Measurements from ENCODE around the gene LRRFIP1.

Gene LRRFIP1

GRCh38 chr2:237636578-237636977 lies 9.2 kb downstream of the LRRFIP1 start:
- no peak for TF ChIP-seq CTCF (IDR thresholded peaks at IDR 0.05)
- Mint-ChIP-seq H3K9me3 (peaks cover 38% of the 10 kb centered on the region), H3K4me1 (peaks cover 6% of the 10 kb centered on the region), H3K27ac (no peak overlapping the region), H3K27me3 (ENCODE audit: low read depth, poor library complexity) (no peaks in the 10 kb centered on the region), H3K4me3 (no peak overlapping the region), H3K36me3 (ENCODE audit: low read depth) (peaks cover 68% of the 10 kb centered on the region)
- no peak for DNase-seq

DNA sequence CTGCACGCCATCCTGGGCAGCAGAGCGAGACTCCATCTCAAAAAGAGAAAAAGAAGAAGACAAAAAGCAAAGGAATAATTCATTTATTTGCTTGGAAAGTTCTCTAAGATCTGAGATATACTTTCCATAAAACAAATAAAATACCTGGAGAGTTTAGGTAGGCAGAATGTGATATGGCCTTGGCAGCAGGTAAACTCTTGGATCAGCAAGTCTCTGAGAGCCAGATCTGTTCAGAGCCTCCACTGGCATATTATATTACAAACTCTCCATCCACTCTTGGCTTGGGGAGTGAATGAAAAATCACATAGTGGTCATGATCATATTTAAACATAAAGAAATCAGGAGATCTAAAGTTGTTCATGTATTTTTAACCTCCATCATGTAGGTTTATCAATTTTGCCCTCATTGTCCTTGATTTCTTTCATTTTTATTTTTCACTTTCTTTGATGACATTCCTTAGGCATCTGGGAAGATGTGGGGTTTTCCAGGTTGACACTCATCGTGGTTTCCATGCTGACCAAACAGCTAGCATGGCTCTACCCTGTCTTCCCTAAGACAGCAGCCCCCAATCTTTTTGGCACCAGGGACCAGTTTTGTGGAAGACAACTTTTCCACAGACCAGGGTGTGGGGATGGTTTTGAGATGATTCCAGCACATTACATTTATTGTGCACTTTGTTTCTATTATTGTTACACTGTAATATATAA lies 10.2 kb downstream of the LRRFIP1 start:
- H3K4me1 Mint-ChIP-seq = peaks cover 6% of the 10 kb centered on the region
- no peak for DNase-seq
- no peak overlapping the region for H3K27ac Mint-ChIP-seq
- peaks cover 38% of the 10 kb centered on the region for H3K9me3 Mint-ChIP-seq
- H3K4me3 Mint-ChIP-seq = no peak overlapping the region
- H3K27me3 Mint-ChIP-seq (ENCODE audit: low read depth, poor library complexity) = no peaks in the 10 kb centered on the region
- TF ChIP-seq CTCF (IDR thresholded peaks at IDR 0.05) = no peak
- peaks cover 68% of the 10 kb centered on the region for H3K36me3 Mint-ChIP-seq (ENCODE audit: low read depth)

- Mint-ChIP-seq H3K36me3 (ENCODE audit: low read depth) (peaks cover 63% of the 10 kb centered on the region), H3K4me3 (no peak overlapping the region), H3K27me3 (ENCODE audit: low read depth, poor library complexity) (no peaks in the 10 kb centered on the region), H3K27ac (no peak overlapping the region), H3K9me3 (peaks cover 38% of the 10 kb centered on the region), H3K4me1 (peaks cover 6% of the 10 kb centered on the region)
- TF ChIP-seq CTCF (IDR thresholded peaks at IDR 0.05) = no peak
- no peak for DNase-seq
Measured at GRCh38 chr2:237638176-237638575, 10.8 kb downstream of the LRRFIP1 start.

GRCh38 chr2:237639052-237639835 lies 11.9 kb downstream of the LRRFIP1 start:
- Mint-ChIP-seq H3K36me3 (ENCODE audit: low read depth) (peaks cover 61% of the 10 kb centered on the region), H3K27ac (peak overlapping the region; percentile 83), H3K4me3 (no peak overlapping the region), H3K27me3 (ENCODE audit: low read depth, poor library complexity) (no peaks in the 10 kb centered on the region), H3K9me3 (peaks cover 34% of the 10 kb centered on the region), H3K4me1 (peaks cover 16% of the 10 kb centered on the region)
- no peak for DNase-seq
- TF ChIP-seq CTCF (IDR thresholded peaks at IDR 0.05) = no peak

- Mint-ChIP-seq H3K4me1 (peaks cover 21% of the 10 kb centered on the region), H3K36me3 (ENCODE audit: low read depth) (peaks cover 59% of the 10 kb centered on the region)
- no peak for TF ChIP-seq CTCF (IDR thresholded peaks at IDR 0.05)
Measured at GRCh38 chr2:237639836-237640220, 12.4 kb downstream of the LRRFIP1 start.

More at GRCh38 chr2:237639836-237640220, 12.4 kb downstream of the LRRFIP1 start:
- no peak for DNase-seq
- Mint-ChIP-seq H3K9me3 (peaks cover 28% of the 10 kb centered on the region), H3K27me3 (ENCODE audit: low read depth, poor library complexity) (no peaks in the 10 kb centered on the region), H3K4me3 (no peak overlapping the region), H3K27ac (no peak overlapping the region)

Data from nephron progenitor cell (in vitro differentiated cells).